Measurements from ENCODE around the gene CREM. TPM values are rescaled to one million over a fixed set of nuclear protein-coding genes. Genes with fewer than 3 reads are reported as not detected.

The CREM gene
- total and polyA plus RNA-seq, 10 of the 15 experiments (the other 5 are each of a cell fraction or from before 2014, with no cell fraction given) = 51.3 to 115 (median 70.6) TPM

- TF ChIP-seq, protein P1, sequence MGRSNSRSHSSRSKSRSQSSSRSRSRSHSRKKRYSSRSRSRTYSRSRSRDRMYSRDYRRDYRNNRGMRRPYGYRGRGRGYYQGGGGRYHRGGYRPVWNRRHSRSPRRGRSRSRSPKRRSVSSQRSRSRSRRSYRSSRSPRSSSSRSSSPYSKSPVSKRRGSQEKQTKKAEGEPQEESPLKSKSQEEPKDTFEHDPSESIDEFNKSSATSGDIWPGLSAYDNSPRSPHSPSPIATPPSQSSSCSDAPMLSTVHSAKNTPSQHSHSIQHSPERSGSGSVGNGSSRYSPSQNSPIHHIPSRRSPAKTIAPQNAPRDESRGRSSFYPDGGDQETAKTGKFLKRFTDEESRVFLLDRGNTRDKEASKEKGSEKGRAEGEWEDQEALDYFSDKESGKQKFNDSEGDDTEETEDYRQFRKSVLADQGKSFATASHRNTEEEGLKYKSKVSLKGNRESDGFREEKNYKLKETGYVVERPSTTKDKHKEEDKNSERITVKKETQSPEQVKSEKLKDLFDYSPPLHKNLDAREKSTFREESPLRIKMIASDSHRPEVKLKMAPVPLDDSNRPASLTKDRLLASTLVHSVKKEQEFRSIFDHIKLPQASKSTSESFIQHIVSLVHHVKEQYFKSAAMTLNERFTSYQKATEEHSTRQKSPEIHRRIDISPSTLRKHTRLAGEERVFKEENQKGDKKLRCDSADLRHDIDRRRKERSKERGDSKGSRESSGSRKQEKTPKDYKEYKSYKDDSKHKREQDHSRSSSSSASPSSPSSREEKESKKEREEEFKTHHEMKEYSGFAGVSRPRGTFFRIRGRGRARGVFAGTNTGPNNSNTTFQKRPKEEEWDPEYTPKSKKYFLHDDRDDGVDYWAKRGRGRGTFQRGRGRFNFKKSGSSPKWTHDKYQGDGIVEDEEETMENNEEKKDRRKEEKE (IDR thresholded peaks at IDR 0.05) = no peak
- no peak for TF ChIP-seq E2F4 (IDR thresholded peaks at IDR 0.05; ENCODE audit: low read depth, low read length)
- peak; percentile 46; the same call in 1 of the 2 replicates for TF ChIP-seq ESRRA (IDR thresholded peaks at IDR 0.05; ENCODE audit: low read length)
- TF ChIP-seq ZNF384 (IDR thresholded peaks at IDR 0.05; ENCODE audit: borderline replicate concordance, low read depth, low read length) = no peak
- TF ChIP-seq, protein P2, sequence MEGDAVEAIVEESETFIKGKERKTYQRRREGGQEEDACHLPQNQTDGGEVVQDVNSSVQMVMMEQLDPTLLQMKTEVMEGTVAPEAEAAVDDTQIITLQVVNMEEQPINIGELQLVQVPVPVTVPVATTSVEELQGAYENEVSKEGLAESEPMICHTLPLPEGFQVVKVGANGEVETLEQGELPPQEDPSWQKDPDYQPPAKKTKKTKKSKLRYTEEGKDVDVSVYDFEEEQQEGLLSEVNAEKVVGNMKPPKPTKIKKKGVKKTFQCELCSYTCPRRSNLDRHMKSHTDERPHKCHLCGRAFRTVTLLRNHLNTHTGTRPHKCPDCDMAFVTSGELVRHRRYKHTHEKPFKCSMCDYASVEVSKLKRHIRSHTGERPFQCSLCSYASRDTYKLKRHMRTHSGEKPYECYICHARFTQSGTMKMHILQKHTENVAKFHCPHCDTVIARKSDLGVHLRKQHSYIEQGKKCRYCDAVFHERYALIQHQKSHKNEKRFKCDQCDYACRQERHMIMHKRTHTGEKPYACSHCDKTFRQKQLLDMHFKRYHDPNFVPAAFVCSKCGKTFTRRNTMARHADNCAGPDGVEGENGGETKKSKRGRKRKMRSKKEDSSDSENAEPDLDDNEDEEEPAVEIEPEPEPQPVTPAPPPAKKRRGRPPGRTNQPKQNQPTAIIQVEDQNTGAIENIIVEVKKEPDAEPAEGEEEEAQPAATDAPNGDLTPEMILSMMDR (IDR thresholded peaks at IDR 0.05 in 2 of 3, conservative IDR thresholded peaks at IDR 0.05 in 1 of 3; ENCODE audit: control insufficient read depth in 2 of 3, extremely low read depth in 1 of 3, insufficient read depth in 1 of 3, low read depth in 3 of 3, low read length in 3 of 3) = peak; percentile 82 to 86 (median 86)
- TF ChIP-seq IKZF2 (IDR thresholded peaks at IDR 0.05) = peak; percentile 68 to 73
- no peak for TF ChIP-seq SMAD5 (IDR thresholded peaks at IDR 0.05; ENCODE audit: low read depth)
Observed at GRCh38 chr10:35195361-35196306, 69.0 kb downstream of the CREM start (continued).

Measured in GM12878 (cell line).